ENCODE data around the gene TGFBR3. TPM values are rescaled to one million over a fixed set of nuclear protein-coding genes. Genes with fewer than 3 reads are reported as not detected.

TGFBR3 gene
- total and polyA plus RNA-seq, 9 of the 15 experiments (the other 6 are each of a cell fraction or from before 2014, with no cell fraction given): 3.6 to 32.4 (median 15.6) TPM

DNA sequence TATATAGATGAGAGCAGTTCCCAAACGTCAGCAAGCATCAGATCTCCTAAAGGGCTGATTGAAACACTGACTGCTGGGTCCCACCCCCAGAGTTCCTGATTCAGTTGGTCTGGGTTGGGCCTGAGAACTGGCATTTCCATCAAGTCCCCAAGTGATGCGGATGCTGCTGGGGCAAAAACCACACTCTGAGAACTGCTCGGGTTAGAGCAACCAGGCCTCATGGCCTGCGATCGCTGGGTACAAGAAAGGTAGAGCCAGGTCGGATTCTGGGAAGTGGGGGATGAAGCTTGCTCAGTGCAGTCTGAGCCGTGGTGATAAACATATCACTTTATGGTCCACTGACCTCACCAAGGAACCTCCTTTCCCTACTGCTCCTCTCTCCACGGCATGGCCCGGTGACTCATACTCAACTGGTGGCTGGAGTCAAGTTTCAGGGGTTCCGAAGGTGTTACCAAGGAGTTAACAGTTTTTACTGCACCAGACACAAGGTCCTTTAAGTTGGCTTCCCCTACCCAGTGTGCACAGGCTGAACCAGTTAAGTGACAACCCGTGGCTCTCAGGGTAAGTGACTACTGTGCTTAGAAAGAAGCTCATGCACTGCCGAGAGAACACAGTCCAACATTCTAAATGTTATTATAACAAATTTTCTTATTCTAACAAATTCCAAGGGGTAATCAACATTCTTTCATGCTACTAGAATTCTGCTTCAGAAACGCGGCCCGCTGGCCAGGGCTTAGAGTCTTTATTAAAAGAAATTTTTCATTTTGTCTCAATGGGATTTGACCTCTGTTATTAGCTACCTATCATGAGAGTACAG lies 153.5 kb downstream of the TGFBR3 start (continued):
- TF ChIP-seq, protein P1, sequence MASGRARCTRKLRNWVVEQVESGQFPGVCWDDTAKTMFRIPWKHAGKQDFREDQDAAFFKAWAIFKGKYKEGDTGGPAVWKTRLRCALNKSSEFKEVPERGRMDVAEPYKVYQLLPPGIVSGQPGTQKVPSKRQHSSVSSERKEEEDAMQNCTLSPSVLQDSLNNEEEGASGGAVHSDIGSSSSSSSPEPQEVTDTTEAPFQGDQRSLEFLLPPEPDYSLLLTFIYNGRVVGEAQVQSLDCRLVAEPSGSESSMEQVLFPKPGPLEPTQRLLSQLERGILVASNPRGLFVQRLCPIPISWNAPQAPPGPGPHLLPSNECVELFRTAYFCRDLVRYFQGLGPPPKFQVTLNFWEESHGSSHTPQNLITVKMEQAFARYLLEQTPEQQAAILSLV (tag; IDR thresholded peaks at IDR 0.05): no peak
- TF ChIP-seq, protein P2, sequence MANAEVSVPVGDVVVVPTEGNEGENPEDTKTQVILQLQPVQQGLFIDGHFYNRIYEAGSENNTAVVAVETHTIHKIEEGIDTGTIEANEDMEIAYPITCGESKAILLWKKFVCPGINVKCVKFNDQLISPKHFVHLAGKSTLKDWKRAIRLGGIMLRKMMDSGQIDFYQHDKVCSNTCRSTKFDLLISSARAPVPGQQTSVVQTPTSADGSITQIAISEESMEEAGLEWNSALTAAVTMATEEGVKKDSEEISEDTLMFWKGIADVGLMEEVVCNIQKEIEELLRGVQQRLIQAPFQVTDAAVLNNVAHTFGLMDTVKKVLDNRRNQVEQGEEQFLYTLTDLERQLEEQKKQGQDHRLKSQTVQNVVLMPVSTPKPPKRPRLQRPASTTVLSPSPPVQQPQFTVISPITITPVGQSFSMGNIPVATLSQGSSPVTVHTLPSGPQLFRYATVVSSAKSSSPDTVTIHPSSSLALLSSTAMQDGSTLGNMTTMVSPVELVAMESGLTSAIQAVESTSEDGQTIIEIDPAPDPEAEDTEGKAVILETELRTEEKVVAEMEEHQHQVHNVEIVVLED (CRISPR knock-in tag; IDR thresholded peaks at IDR 0.05): no peak
- no peak for TF ChIP-seq ZNF316 (IDR thresholded peaks at IDR 0.05)
- TF ChIP-seq, protein P3, sequence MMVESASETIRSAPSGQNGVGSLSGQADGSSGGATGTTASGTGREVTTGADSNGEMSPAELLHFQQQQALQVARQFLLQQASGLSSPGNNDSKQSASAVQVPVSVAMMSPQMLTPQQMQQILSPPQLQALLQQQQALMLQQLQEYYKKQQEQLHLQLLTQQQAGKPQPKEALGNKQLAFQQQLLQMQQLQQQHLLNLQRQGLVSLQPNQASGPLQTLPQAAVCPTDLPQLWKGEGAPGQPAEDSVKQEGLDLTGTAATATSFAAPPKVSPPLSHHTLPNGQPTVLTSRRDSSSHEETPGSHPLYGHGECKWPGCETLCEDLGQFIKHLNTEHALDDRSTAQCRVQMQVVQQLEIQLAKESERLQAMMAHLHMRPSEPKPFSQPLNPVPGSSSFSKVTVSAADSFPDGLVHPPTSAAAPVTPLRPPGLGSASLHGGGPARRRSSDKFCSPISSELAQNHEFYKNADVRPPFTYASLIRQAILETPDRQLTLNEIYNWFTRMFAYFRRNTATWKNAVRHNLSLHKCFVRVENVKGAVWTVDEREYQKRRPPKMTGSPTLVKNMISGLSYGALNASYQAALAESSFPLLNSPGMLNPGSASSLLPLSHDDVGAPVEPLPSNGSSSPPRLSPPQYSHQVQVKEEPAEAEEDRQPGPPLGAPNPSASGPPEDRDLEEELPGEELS (CRISPR knock-in tag; IDR thresholded peaks at IDR 0.05; ENCODE audit: borderline replicate concordance): no peak
- TF ChIP-seq, protein P4, sequence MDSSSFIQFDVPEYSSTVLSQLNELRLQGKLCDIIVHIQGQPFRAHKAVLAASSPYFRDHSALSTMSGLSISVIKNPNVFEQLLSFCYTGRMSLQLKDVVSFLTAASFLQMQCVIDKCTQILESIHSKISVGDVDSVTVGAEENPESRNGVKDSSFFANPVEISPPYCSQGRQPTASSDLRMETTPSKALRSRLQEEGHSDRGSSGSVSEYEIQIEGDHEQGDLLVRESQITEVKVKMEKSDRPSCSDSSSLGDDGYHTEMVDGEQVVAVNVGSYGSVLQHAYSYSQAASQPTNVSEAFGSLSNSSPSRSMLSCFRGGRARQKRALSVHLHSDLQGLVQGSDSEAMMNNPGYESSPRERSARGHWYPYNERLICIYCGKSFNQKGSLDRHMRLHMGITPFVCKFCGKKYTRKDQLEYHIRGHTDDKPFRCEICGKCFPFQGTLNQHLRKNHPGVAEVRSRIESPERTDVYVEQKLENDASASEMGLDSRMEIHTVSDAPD (CRISPR knock-in tag; IDR thresholded peaks at IDR 0.05): no peak; the same call in 1 of the 2 replicates
- peak; percentile 92 for TF ChIP-seq TEAD4 (IDR thresholded peaks at IDR 0.05; ENCODE audit: low read length)
- no peak for TF ChIP-seq TEAD4 (CRISPR knock-in tag; IDR thresholded peaks at IDR 0.05; ENCODE audit: borderline replicate concordance)
- no peak for TF ChIP-seq FUS (optimal IDR thresholded peaks at IDR 0.05; ENCODE audit: low read depth, low read length)
- TF ChIP-seq POU5F1 (IDR thresholded peaks at IDR 0.05; ENCODE audit: borderline replicate concordance, low read depth, low read length, partially characterized antibody): no peak
- peak; percentile 96 for TF ChIP-seq MYNN (IDR thresholded peaks at IDR 0.05)
- TF ChIP-seq MYNN (CRISPR knock-in tag; IDR thresholded peaks at IDR 0.05): no peak
- TF ChIP-seq RNF2 (IDR thresholded peaks at IDR 0.05): peak; percentile 97
- TF ChIP-seq, protein P5, sequence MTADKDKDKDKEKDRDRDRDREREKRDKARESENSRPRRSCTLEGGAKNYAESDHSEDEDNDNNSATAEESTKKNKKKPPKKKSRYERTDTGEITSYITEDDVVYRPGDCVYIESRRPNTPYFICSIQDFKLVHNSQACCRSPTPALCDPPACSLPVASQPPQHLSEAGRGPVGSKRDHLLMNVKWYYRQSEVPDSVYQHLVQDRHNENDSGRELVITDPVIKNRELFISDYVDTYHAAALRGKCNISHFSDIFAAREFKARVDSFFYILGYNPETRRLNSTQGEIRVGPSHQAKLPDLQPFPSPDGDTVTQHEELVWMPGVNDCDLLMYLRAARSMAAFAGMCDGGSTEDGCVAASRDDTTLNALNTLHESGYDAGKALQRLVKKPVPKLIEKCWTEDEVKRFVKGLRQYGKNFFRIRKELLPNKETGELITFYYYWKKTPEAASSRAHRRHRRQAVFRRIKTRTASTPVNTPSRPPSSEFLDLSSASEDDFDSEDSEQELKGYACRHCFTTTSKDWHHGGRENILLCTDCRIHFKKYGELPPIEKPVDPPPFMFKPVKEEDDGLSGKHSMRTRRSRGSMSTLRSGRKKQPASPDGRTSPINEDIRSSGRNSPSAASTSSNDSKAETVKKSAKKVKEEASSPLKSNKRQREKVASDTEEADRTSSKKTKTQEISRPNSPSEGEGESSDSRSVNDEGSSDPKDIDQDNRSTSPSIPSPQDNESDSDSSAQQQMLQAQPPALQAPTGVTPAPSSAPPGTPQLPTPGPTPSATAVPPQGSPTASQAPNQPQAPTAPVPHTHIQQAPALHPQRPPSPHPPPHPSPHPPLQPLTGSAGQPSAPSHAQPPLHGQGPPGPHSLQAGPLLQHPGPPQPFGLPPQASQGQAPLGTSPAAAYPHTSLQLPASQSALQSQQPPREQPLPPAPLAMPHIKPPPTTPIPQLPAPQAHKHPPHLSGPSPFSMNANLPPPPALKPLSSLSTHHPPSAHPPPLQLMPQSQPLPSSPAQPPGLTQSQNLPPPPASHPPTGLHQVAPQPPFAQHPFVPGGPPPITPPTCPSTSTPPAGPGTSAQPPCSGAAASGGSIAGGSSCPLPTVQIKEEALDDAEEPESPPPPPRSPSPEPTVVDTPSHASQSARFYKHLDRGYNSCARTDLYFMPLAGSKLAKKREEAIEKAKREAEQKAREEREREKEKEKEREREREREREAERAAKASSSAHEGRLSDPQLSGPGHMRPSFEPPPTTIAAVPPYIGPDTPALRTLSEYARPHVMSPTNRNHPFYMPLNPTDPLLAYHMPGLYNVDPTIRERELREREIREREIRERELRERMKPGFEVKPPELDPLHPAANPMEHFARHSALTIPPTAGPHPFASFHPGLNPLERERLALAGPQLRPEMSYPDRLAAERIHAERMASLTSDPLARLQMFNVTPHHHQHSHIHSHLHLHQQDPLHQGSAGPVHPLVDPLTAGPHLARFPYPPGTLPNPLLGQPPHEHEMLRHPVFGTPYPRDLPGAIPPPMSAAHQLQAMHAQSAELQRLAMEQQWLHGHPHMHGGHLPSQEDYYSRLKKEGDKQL (CRISPR knock-in tag; IDR thresholded peaks at IDR 0.05; ENCODE audit: borderline replicate concordance): no peak
- TF ChIP-seq ZNF224 (CRISPR knock-in tag; IDR thresholded peaks at IDR 0.05): no peak
- no peak for TF ChIP-seq ZNF184 (CRISPR knock-in tag; IDR thresholded peaks at IDR 0.05)
- TF ChIP-seq ZNF696 (CRISPR knock-in tag; conservative IDR thresholded peaks at IDR 0.05): no peak
- no peak for TF ChIP-seq HIVEP1 (CRISPR knock-in tag; IDR thresholded peaks at IDR 0.05)
